HG02588 (cell line): ENCODE results near the gene TUSC2.

Experiments used
- ATAC-seq: cut with Tn5 transposase; IDR thresholded peaks from one replicate; pipeline ENCODE4 v1.9.1; 2021; ENCODE audit warnings: mild to moderate bottlenecking, moderate library complexity; ENCODE audit not compliant: unreplicated experiment

Gene TUSC2

DNA sequence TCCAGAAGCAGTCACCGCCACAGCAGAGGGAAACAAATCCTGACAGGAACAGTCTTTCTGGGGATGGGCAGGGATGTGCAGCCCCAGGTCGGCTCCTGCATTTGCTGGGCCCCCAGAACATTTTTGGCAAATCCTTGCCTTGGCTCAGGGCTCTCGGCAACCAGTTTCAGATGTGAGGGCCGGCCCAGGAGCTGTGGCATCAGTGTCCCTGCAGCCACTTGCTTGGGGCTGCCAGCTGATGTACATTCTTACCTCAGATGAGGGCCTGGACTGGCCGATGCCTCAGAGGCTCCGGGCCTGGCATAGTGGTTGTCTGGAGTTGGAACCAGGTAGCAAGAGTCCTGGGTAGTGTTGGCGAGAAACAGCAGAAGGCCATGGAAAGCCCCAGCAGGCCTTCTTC, 26.8 kb upstream of the TUSC2 start:
- no peak for ATAC-seq

DNA sequence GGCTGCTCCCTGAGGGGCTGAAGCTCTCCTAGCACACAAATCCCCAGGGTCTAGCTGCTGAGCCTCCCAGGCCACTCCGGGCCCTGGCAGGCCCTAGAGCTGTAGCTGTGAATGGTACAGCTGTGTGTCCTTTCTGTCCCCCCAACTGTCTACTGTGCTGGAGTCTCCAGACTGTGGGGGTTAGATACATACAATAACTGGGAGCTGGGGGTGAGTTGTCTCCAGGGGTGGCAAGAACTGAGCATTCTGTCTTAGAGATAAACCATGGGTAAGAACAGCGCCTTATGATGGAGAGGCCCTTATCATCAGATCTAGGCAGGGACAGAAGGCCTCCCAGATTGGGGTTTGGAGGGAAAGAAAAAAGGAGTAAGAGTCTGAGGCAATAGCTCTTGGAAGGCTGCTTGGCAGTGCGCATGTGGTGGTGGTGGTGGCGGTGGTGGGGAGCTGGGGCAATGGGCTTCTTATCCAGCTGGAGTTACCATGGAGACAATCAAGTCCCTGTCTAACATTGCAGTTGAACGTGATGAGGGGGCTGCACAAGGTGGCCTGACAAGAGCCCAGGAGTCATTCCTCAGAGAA, 26.3 kb upstream of the TUSC2 start:
- no peak for ATAC-seq

DNA sequence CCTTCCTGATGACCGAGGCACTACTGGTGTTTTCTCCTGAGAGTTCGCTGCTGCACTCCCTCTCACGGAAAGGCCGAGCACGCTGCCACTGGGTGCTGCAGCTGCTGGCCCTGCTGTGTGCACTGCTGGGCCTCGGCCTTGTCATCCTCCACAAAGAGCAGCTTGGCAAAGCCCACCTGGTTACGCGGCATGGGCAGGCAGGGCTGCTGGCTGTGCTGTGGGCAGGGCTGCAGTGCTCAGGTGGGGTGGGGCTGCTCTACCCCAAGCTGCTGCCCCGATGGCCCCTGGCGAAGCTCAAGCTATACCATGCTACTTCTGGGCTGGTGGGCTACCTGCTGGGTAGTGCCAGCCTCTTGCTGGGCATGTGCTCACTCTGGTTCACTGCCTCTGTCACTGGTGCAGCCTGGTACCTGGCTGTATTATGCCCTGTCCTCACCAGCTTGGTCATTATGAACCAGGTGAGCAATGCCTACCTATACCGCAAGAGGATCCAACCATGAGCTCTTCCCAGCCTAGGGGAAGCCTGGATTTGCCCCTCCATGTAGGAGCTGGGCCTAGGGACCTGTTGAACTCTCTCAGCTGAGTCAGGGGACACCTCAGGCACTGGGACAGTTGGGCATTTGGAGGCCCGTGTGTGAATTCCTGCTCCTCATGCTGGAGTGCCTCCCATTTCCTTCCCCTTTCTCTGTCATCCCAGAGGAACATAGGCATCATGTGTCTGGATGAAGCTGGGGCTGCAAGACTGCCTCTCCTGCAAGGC, 25.4 kb upstream of the TUSC2 start:
- ATAC-seq: no peak

DNA sequence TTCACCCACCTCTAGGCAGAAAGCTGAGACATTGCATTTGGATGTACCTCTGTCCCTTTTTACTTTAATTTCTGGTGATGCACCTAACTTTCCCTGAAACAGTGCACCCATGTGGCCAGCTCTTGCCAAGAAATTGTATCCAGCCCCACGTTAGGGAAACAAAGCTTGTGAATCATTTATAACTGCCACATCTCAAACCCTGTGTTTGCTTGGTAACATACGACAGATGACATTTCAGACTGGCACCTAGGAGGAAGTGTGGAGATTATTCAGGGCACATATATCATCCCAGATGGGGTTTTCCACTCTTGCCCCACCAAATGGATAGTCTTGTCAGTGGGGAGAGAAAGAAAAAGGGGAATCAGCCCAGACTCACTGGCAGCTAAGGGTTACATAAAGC, 24.8 kb upstream of the TUSC2 start:
- no peak for ATAC-seq

DNA sequence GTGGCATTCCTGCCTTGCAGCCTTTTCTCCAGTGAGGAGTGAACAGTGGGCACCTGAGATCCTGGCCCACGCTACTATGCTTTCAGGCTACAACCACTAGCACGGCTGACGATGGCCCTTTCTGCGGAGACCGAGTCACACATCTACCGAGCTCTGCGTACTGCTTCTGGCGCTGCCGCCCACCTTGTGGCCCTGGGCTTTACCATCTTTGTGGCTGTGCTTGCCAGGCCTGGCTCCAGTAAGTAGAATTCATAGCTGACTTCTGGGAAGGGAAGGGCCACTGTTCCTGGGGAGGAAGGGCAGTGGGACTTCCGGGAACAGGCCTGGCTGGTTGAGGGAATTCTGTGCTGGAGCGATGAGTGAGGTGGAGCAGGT, 23.3 kb upstream of the TUSC2 start:
- no peak for ATAC-seq

DNA sequence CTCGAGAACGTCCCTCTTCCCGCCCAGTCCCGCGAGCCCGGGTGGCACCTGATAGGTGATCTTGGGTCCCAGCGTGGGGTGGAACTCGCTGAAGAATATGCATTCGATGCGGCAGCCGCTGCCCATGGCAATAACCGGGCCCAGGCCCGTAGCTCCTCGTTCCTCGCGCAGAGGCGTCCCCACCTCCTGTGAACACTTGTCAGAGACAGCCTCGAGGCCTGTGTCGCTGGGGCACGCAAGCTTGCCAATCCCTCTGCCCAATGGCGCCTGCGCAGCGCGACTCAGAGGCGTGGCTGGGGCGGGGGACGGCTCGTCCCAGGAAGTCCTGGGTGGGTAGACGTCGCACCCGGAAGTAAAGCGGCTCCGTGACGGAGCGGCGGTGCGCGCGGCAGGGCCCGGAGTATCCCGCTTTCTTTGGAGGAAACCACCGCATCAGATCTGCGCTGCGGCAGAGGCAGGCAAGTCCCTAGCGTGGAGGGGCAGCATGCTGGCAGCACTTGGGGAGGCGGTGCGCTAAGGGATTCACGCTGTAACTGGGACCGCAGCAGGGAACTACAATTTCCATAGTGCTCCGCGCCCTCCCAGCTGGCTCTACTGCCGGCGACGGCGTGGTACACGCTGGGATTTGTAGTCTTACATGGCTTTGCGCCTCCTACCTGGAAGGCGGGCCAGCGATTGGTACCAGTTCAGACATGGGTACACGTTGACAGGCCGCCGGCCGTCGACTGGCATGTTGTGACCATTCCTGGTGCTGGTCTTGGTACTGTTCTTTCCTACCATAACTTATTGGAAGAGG, 22.7 kb upstream of the TUSC2 start, which contains the start of the genes CYB561D2 and NPRL2:
Gene CYB561D2 (plus strand): TSS at position 336 of the 796 bp plus-strand sequence. CDS start 572 bp downstream, outside the sequence.
Gene NPRL2 (minus strand): TSS at position 249 of the 796 bp plus-strand sequence. CDS start 123 bp downstream, at position 126.
- ATAC-seq: peak; percentile 79

DNA sequence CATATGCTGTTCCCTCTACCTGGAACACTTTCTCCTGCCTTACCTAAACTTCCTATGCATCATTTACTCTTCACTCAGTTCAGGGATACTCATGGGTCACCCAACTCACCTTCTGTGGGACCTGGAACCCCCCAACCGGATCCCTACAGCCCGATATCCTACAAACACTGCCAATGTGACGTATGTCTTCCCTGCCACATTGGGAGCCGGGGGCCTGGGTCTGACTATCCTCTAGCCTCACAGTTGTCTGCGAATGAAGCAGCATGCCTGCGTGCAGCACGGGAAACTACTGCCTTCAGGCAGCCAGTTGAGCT, 22.1 kb upstream of the TUSC2 start:
- ATAC-seq: no peak

DNA sequence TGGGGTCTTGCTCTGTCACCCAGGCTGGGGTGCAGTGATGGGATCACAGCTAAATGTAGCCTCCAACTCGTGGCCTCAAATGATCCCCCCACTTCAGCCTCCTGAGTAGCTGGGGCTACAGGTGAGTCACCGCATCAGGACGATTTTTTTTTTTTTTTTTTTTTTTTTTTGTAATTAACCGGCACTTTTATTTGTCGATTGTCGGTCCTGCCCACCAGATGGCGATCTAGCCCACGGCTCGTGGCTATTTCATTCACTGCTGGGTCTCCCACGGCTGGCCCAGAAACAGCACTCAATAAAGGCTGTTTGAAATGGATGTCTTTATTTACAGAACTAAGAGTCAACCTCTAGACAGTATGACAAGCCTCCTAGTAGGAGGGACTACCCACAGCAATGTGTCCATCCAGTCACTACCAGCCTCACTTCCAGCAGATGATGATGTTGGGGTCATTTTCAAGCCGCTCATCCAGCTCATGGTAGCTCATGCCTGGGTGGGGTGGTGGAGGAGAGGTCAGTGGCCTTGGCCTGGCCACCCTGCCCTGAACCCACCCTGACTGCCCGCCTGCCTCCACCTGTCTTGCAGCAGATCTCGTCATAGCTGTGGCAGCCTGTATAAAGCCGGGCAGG, 19.3 kb upstream of the TUSC2 start:
- ATAC-seq: no peak

DNA sequence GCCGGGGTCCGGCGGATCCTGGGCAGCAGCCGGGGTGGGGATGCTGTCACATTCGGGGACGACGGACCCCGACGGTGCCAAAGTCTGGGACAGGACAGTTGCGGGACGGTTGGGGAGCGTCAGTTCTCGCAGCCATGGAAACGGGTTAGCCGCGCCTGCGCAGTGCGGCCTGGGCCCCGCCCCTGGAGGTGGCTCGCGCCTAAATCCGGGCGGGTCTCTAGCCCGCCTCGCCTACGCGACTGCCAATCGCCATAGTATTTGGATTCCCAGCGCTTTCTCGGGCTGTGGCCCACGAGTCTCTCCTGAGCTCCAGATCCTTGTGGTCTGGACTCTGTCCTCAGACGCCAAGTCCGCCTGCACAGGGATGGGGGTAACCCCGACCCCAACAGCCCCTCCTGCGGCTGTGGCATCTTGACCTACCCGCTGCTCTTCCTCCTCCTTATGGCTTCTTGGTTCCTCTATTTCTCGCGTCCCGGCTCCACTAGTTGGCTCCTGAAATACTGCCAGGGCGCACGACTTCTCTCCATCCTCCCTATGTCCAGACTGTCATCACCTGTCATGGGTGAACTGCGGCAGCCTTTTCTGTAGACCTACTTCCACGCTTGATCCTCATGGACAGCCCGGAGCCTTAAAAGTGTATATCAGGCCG, 17.7 kb upstream of the TUSC2 start, which contains the start of gene ZMYND10:
Gene ZMYND10 (minus strand): TSS at position 147 of the 649 bp plus-strand sequence. CDS start 153 bp downstream, outside the sequence.
- no peak for ATAC-seq

DNA sequence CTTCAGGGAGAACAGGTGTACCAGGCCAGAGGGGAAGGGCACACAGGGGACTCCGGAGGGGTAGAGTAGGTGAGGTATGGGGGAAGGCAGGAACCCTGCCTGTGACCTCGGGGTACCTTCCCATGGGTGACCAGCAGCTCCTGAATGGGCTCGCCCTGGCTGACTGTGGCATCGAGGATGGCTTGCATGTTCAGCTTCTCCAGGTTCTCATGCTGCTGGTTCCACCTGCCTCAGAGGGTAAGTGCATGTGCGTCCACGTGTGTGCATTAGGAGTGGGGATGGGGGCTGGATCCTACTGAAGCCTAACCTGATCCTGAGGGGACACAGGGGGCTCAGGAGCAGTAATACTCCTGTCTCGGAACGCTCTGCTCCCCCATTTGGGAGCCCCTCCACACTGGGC, 17.0 kb upstream of the TUSC2 start:
- no peak for ATAC-seq

DNA sequence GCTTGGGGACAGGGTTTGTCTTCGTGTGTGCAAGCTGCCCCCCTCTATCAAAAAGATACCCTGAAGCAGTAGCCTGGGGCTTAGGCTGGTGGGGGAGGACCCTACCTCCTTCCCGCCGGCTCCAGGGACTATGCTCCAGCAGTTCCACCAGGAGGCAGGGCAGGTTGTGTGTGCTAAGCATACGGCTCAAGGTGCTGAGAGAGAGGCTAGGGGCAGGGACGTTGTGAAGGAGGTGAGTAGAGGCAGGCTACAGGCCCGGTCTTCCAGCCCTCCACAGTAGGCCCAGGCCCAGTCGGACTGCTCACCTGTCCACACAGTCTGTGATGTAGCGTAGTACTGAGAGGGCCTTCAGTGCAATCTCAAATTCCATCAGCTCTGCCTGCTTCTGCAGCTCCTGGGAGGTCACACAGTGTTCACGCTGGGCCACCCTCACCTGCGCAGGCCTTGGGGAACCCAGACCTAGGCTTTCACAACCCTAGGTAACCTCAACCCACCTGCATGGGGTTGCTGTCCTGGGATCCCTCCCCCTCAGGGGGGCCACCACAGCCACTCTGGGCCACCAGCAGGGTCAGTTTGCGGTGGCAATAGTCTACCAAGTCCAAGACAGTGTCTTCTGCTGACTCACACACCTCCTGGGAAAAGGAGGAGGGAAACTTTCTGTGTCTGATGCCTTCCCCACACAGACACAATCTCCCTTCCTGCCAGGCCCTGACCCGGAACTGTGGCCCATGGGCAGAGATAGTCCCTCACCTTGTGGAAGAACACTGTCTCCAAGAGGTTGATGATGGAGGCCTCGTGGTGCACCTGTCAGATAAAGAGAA, 15.0 kb upstream of the TUSC2 start:
- ATAC-seq: no peak

DNA sequence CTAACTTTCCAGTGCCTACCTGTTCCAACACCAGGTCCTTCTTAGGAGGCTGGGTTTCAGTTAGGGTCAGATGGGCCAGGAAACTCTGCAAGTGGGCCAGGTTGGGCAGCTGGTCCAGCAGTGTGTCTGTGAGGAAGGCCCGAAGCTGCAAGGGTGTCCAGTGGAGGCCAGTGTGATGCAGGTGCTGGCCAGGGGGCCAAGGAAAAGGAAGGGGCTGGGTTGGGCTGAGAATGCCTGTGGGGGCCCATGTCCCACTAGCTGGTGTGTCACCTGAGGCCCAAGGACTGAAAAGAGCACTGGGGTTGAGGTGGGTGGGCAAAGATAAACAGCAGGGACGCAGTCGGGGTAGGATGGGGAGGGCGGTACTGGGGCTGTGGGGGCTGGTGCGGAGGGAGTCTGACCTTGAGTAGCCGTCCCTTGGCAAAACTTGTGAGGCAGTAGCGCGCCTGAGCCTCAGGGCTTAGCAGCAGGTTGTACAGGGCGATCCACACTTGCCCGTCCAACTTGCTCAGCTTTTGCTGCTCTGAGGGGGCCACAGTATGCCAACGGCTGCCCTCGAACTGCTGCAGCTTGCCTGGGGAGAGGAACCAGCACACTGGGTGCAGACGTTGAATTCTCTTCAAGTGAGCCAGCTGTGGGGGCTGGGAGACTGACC, 14.1 kb upstream of the TUSC2 start:
- ATAC-seq: no peak

DNA sequence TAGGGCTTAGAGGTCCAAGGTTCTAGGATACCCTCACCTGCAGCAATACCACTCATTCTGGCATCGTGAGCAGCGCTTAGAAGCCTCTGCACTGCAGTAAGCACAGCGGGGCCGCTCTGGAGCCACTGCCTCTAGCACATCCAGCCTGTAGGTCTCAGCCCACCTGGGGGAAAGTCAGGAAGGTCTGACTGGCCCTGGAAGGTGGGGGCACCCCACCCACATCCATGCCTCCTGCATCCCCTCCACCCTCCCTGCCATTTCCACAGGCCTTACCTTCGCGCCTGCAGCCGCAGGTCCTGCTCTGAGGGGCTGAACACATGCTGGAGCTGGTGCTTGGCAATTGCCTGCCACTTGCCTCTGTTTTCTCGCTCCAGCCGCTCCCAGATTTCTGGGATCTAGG, 13.5 kb upstream of the TUSC2 start:
- ATAC-seq: no peak

DNA sequence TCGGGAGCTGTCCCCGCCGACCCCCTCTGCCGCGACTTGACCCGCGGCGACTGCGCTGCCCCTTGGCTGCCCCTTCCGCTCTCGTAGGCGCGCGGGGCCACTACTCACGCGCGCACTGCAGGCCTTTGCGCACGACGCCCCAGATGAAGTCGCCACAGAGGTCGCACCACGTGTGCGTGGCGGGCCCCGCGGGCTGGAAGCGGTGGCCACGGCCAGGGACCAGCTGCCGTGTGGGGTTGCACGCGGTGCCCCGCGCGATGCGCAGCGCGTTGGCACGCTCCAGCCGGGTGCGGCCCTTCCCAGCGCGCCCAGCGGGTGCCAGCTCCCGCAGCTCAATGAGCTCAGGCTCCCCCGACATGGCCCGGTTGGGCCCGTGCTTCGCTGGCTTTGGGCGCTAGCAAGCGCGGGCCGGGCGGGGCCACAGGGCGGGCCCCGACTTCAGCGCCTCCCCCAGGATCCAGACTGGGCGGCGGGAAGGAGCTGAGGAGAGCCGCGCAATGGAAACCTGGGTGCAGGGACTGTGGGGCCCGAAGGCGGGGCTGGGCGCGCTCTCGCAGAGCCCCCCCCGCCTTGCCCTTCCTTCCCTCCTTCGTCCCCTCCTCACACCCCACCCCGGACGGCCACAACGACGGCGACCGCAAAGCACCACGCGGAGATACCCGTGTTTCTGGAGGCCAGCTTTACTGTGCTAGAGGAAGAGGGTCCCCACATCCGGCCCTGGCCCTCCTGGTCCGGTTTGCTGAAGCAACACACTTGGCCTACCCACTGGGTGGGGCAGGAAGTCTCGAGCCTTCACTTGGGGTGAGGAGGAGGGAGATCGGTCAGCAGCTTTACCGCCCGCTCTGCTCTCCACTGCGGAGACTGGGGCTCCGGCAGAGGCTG, 12.7 kb upstream of the TUSC2 start, which contains the start of gene RASSF1:
Gene RASSF1 (minus strand): TSS at position 389 of the 882 bp plus-strand sequence. CDS start 31 bp downstream, at position 358.
- ATAC-seq: no peak

DNA sequence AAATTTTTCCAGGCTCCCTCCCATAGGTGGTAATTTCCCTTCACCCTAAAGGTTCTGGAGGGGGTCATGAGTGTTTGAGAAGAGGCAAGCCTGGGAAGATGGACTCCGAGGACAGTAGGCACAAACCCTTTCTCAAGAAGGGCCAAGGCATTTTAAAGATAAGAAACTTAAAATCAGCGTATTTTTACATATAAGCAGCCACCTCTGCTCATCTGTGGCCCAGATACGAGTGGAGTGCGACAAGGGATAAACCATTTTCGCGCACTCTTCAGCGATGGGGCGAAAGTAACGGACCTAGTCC, 12.1 kb upstream of the TUSC2 start:
- no peak for ATAC-seq

DNA sequence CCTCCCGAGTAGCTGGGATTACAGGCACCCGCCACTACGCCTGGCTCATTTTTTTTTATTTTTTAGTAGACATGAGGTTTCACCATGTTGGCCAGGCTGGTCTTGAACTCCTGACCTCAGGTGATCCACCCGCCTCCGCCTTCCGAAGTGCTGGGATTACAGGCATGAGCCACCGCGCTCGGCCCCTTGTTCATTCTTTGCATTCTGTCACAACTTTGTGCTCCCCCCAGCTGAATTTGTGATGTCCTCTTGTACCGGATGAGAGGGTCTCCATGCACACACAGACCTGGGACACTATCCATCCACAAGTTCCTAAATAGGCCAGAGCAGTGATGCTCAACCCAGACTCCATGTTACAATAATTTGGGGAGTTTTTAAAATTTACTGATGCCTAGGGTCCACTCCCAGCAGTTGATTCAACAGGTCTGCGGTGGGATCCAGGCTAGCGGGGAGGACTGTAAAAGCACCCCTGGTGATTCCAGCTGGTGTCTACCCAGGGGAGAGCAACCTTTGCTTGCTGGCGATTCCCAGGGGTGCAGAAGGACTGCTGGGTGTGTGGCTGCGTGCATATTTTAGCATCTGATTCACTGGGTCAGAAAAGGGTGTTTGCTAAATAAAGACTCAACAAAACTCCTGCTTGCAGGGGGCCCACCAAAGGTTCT, 11.6 kb upstream of the TUSC2 start:
- ATAC-seq: no peak

DNA sequence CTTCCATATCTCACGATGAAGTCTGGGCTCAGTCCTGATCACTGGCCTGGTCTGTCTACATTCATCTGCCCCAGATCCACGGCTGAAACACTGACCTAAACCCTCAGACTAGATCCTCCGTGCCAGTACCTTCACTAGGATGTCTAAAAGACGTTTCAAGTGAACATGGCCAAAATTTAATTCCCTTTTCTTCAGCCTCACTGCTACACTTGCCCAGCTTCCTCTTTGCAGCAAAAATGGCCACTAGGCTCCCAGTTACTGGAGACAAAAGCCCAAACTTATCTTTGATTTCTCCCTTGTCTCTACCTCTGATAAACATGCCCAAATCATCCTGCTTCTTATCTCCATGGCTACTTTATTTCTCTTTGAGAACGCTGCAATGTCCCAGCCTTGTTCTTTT, 10.9 kb upstream of the TUSC2 start:
- no peak for ATAC-seq
